Measurements from ENCODE around the gene POLR2C.
"Not testable (repeated sequence)": the region's sequence is repeated elsewhere in the genome, so short reads cannot be mapped to it uniquely, and the experiment has no call there.

The POLR2C gene

DNA sequence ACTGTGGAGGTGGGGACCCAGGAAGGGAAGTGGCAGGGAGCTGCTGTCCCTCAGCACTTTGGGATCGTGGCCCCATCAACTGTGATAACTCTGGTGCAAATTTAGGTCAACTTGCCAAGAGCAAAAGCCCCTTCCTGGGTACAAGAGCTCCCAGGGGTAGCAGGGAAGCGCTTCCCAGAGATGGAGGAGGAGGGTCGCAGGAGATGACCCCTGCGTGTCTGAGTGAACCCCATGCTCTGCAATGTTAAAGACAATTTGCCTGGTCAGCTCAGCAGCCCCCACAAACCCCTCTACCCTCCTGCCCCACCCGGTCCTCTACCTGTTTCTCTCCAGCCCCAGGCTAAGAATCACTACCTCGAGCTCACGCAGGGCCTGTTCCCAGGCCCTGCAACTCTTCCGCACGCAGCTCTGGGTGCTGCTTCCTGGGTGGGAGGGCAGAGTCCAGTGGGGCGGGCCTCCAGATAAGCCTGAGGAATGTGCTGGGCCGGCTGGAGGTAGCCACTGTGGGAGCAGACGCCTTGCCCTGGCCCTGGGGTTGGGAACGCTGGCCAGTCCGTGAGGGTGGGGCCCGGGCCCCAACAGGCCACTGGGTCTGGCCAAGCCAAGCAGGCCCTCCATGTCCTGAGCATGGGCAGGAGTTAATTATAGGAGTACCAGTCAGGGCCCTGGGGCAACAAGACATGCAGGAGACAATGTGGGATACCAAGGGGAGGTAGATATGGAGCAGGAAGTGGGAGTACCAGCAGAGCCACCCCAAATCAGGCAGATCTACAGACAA, 17.7 kb downstream of the POLR2C start:
- DNase-seq (ENCODE audit: low read depth): no peak

DNA sequence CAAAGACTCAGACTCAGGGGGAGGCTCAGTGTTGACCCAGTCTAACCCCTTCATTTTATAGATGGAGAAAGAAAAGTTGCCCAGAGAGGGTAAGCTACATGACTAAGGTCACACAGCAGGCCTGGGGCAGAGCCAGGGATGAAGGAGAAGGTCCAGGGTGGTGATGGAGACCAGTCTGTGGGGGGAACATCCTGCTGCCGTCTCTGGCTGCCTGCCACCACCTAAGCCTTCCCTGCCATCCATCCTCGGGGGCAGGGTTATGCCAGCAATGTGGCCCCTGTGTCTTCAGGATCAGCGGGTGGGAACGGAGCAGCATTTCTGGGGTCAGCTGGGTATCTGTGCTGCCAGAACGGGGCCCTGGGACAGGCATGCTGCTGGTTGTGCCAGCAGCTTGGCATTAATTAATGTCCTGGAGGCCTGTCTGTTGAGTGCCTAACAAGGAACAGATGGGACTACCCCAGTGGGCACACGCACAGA, 18.3 kb downstream of the POLR2C start:
- DNase-seq (ENCODE audit: low read depth): no peak

GRCh38 chr16:57481421-57481820, 18.9 kb downstream of the POLR2C start:
- no peak for DNase-seq (ENCODE audit: low read depth)

DNA sequence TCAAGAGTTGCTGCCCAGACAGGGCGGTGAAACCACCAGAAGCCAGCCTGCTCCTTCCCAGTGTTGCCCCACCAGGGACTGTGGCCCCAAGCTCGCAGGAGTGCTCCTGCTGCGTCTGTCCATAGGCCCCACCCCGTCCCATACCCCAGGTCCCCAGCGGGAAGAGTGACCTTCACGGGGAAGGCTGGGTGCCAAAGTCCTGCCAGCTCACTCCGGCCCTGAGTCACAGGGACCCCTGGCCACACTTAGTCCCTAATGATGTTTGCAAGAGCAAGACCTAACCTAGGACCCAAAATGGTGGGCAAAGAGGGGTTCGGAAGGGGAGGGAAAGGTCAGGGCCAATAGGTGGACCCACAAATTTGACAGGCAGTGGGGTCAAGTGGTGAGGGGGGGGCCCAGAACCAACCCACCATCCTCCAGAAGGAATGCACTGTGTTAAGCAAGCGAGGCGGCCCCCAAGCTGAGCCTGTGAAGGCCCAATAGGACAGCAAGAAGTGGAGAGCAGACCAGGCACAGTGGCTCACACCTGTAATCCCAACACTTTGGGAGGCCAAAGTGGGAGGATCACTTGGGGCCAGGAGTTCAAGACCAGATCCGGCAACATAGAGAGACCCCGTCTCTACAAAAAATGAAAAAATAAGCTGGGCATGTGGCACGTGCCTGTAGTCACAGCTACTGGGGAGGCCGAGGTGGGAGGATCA, 20.5 kb downstream of the POLR2C start:
- no peak for DNase-seq (ENCODE audit: low read depth)

DNA sequence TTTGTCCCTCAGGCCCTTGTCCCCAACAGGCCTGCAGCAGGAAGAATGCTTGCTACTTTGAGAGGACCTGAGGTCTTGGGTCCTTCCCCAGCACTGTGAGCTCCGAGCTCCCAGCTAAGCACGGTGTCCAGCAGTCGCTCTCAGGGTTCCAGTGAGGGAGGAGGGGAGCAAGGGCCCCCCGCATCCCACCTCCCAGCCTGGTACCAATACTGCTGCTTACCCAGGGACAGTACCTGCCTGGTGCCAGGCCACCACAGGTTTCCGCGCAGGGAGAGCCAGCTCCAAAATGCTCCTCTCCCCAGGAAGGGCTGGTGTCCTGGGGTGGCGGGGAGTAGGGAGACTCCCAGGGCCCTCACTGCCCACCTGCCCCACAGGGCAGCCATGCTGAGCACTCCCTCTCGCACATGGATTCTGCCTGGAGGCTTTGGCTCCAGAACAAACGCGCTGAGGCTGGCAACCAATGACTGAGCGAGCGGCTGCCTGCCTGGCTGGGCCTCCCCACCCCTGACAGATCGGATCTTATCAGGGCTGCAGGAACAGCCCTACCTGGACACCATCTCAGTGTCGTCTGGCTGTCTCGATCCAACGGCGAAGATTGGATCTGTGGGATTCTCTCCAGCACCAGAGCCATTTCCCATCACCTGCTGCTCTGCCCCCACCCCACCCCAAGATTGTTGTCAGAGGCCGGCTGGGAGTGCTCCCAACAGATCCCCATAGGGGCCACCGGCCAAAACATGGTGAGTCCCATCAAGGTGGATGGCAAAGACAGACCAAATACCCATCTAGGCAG, 21.4 kb downstream of the POLR2C start:
- no peak for DNase-seq (ENCODE audit: low read depth)

- DNase-seq (ENCODE audit: low read depth): no peak
These were observed 22.1 kb downstream of the POLR2C start for GRCh38 chr16:57484515-57485005.

- no peak for DNase-seq (ENCODE audit: low read depth)
These were observed 22.8 kb downstream of the POLR2C start for GRCh38 chr16:57485091-57485915.

DNA sequence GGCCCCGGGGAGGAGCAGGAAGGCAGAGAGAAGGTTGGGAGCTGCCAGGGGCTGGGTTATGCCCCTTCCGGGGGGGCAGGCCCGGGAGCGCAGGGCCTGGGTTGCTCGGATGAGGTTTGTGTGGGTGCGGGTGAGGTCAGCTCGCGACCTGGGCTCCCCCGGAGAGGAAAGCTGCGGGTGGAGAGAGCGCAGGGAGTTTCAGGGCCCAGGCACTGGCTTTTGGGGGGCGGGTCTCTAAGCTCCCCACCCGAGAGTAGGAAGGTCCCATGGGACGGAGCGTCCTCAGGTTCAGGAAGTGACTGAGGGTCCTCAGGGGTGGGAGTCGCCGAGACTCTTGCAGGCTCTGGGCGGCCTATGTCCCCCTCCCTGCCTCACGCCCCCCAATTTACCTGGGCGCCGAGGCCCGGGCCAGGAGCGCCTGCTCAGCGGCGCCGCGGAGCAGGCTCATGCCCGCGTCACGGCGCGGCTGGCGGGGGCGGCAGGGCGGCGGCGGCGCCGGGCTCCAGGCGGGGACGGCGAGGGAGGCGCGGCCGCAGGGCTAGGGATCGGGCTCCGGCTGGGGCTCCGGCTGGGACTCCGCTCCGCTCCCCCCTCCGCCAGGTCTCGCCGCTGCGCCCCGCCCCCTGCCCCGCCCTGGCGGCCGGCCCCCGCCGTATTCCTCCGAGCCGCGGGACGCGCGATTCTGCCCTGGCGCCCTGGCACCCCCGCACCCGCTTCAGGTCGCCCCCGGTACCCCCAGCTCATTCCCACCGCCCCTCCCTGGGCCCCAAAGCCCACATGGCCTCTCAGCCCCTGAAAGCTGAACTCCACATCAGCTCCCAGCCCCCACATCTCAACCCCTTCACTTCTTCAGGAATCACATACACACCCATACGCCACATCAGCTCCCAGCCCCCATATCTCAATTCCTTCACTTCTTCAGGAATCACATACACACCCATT, 23.7 kb downstream of the POLR2C start, which contains the start of gene DOK4:
DOK4 (minus strand) TSS at position 578 of the 942 bp plus-strand sequence. CDS start 6,986 bp downstream, outside the sequence.
- DNase-seq (ENCODE audit: low read depth): peak; percentile 65

GRCh38 chr16:57486858-57487834, 24.7 kb downstream of the POLR2C start:
- no peak for DNase-seq (ENCODE audit: low read depth)

- DNase-seq (ENCODE audit: low read depth): no peak
These were observed 26.8 kb downstream of the POLR2C start for GRCh38 chr16:57489229-57489628.

DNA sequence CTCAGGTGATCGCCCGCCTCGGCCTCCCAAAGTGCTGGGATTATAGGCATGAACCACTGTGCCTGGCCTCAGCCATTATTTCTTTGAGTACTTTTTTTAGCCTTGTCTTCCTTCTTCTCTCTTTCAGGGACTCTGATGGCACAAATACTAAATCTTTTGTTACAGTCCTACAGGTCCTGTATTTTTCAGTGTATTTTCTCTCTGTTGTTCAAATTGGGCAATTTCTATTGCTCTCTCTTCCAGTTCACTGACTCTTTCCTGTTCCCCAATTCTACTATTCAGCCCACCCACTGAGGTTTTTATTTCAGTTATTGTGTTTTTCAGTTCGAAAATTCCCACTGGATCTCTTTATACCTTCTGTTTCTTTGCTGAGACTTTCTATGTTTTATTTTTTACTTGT, 31.3 kb downstream of the POLR2C start:
- no peak for DNase-seq (ENCODE audit: low read depth)

- no peak for DNase-seq (ENCODE audit: low read depth)
These were observed 34.6 kb downstream of the POLR2C start for GRCh38 chr16:57497121-57497520.

- no peak for DNase-seq (ENCODE audit: low read depth)
These were observed 35.6 kb downstream of the POLR2C start for GRCh38 chr16:57498031-57498430.

- DNase-seq (ENCODE audit: low read depth): not testable (repeated sequence)
These were observed 37.5 kb downstream of the POLR2C start for GRCh38 chr16:57499941-57500340.

- DNase-seq (ENCODE audit: low read depth): no peak
These were observed 38.2 kb downstream of the POLR2C start for GRCh38 chr16:57500578-57501111.

- DNase-seq (ENCODE audit: low read depth): no peak
These were observed 39.0 kb downstream of the POLR2C start for GRCh38 chr16:57501492-57501891.

GRCh38 chr16:57502048-57502775, 39.7 kb downstream of the POLR2C start:
- no peak for DNase-seq (ENCODE audit: low read depth)

- no peak for DNase-seq (ENCODE audit: low read depth)
These were observed 40.9 kb downstream of the POLR2C start for GRCh38 chr16:57503366-57503765.

Measured in activated gamma-delta T cell treated with anti-CD3 and anti-CD28 coated beads, Interleukin-2, amount 50 U/mL, for 16 hours (primary cell).